ENCODE results near the gene SCAANT1. TPM values are rescaled to one million over a fixed set of nuclear protein-coding genes. Genes with fewer than 3 reads are reported as not detected.

Gene SCAANT1
- total RNA-seq, 1 experiment from 2014 or later = not detected

GRCh38 chr3:63942528-63942927 lies 30.3 kb upstream of the SCAANT1 start:
- Histone ChIP-seq H3K79me1 (ENCODE audit: insufficient read depth, low read depth, low read length, poor library complexity, severe bottlenecking) (peaks cover 2% of the 10 kb centered on the region), H3K4ac (ENCODE audit: low read depth, low read length) (no peak overlapping the region), H2BK5ac (ENCODE audit: insufficient read length, low read length) (no peak overlapping the region), H4K8ac (replicated peaks; ENCODE audit: insufficient read length, low read depth, low read length) (no peak overlapping the region), H2AFZ (ENCODE audit: low read length) (no peak overlapping the region), H3K27me3 (ENCODE audit: insufficient read depth, low read length) (no peaks in the 10 kb centered on the region), H3K4me2 (ENCODE audit: insufficient read depth, insufficient read length, low read length) (no peak overlapping the region), H4K5ac (ENCODE audit: insufficient read length, low read depth, low read length) (no peak overlapping the region), H3K23me2 (ENCODE audit: insufficient read length, low read depth, low read length, poor library complexity, severe bottlenecking) (no peaks in the 10 kb centered on the region), H3K79me2 (ENCODE audit: insufficient read depth, low read length) (no peaks in the 10 kb centered on the region; the same call in 1 of the 2 replicates), H4K91ac (ENCODE audit: insufficient read length, low read depth, low read length) (no peak overlapping the region), H4K20me1 (ENCODE audit: control insufficient read depth, insufficient read depth, insufficient read length) (no peaks in the 10 kb centered on the region), H3K4me1 (ENCODE audit: insufficient read depth, low read length) (no peaks in the 10 kb centered on the region; the same call in 1 of the 2 replicates), H2BK12ac (ENCODE audit: insufficient read length, low read depth, low read length) (no peak overlapping the region), H3K18ac (ENCODE audit: insufficient read length, low read depth, low read length) (no peak overlapping the region), H2BK20ac (ENCODE audit: low read depth, low read length, poor library complexity, severe bottlenecking) (no peak overlapping the region), H3T11ph (ENCODE audit: low read length) (no peak overlapping the region), H3K56ac (ENCODE audit: insufficient read length, low read depth, low read length) (no peak overlapping the region), H3K27ac (ENCODE audit: insufficient read length, low read depth, low read length) (no peak overlapping the region), H3K14ac (ENCODE audit: insufficient read depth, low read length) (no peak overlapping the region), H2AK5ac (ENCODE audit: insufficient read length, low read length) (no peak overlapping the region), H3K23ac (ENCODE audit: insufficient read length, low read depth, low read length) (no peak overlapping the region), H2BK120ac (ENCODE audit: low read depth, low read length, poor library complexity, severe bottlenecking) (no peak overlapping the region), H2BK15ac (ENCODE audit: low read depth, low read length) (no peak overlapping the region), H3K9me3 (ENCODE audit: control insufficient read depth, low read depth, low read length) (no peaks in the 10 kb centered on the region), H3K9ac (ENCODE audit: extremely low read depth, insufficient read length, low read length) (no peak overlapping the region)
- H3K4me3 Mint-ChIP-seq = no peak overlapping the region
- no peak for TF ChIP-seq CTCF (conservative IDR thresholded peaks at IDR 0.05)
- no peak for DNase-seq
- H3K9me3 Mint-ChIP-seq = no peaks in the 10 kb centered on the region
- H3K27me3 Mint-ChIP-seq (ENCODE audit: low read depth) = no peaks in the 10 kb centered on the region
- no peaks in the 10 kb centered on the region for H3K36me3 Mint-ChIP-seq (ENCODE audit: insufficient read depth in 1 of 3, low read depth in 3 of 3)
- no peak overlapping the region for H3K27ac Mint-ChIP-seq
- peaks cover 28 to 29% of the 10 kb centered on the region in 2 experiments for H3K4me1 Mint-ChIP-seq

Data from H9 (cell line).